ENCODE results near the gene DHRS1.
"Not testable (repeated sequence)": the region's sequence is repeated elsewhere in the genome, so short reads cannot be mapped to it uniquely, and the experiment has no call there.

The DHRS1 gene

GRCh38 chr14:24334431-24335291 lies 35.1 kb upstream of the DHRS1 start, which contains the start of gene ADCY4:
Gene ADCY4, minus strand, starts transcription at chr14:24335071. Its CDS starts 419 bp downstream, at chr14:24334652.
- peaks cover 93% of the 10 kb centered on the region for H3K27me3 ChIP-seq (ENCODE audit: insufficient read depth, low read length)
- no peaks in the 10 kb centered on the region for H3K9me3 ChIP-seq (ENCODE audit: low read length)
- no peaks in the 10 kb centered on the region for H3K36me3 ChIP-seq (ENCODE audit: insufficient read depth, low read length)
- H2AFZ ChIP-seq (ENCODE audit: low read depth, low read length): no peak within 1 kb of the TSS
- peaks cover 10% of the 10 kb centered on the region for H3K4me1 ChIP-seq (ENCODE audit: insufficient read depth, low read length)
- no peak within 1 kb of the TSS for H3K4me3 ChIP-seq (ENCODE audit: low read length)

DNA sequence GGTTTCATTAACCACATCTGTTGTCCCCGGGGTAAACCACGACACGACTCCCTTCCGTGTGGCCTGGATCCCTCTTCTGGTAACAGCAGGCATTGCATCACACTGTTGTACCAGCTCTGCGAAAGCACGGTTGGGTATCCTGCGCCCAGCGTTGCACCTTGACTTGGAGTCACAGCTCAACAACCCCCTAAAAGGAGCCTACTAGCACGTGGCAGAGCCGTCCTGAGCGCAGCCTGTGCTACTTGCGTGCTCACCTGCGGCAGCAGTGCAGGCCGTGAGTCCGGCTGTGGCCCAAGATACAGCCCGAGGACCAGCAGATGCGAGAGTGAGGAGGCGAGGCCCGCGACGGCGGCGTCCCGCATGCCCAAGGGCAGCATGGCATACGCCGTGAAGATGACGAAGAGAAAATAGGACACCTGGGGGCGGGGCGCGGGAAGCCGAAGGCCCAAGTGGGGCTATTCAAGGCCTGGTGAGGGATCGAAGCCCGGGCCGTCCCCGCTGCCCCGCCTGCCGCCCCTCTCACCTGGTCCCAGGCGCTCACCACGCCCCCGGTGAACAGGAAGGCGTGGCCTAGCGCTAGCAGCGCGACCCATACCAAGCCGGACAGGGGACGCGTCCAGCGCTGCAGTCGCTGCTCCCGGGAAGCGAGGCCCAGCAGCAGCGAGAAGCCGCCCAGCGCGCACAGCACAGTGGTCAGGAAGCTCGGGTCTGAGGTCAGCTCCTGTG lies 32.9 kb upstream of the DHRS1 start:
- no peak overlapping the region for H3K4me3 ChIP-seq (ENCODE audit: low read length)
- H3K4me1 ChIP-seq (ENCODE audit: insufficient read depth, low read length): peaks cover 6% of the 10 kb centered on the region
- no peaks in the 10 kb centered on the region for H3K36me3 ChIP-seq (ENCODE audit: insufficient read depth, low read length)
- no peaks in the 10 kb centered on the region for H3K9me3 ChIP-seq (ENCODE audit: low read length)
- peaks cover 78% of the 10 kb centered on the region for H3K27me3 ChIP-seq (ENCODE audit: insufficient read depth, low read length)
- H2AFZ ChIP-seq (ENCODE audit: low read depth, low read length): peak overlapping the region; percentile 7

DNA sequence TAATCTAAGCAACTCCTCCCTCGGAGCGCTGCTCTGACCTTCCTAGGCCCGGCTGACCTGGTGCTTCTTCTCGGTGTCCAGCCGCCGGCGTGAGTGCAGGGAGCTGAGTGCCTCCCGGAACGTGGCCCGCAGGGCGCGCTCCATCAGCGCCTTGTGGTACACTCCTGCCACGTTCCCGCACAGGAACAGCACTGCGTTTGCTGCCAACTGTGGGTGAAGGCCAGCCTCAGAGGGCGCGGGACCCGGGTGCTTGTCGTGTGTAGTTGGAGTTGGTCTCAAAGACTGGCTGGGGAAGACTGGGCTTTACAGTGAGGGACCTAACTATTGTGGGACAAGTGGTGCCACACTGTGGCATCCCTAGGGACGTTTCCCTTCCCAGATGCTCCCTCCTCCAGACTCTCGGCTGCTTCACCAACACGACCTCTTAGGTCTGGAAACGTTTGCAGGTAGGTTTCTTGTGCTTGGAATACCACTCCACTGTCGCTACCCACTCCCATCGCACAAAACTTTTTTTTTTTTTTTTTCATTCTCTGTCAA lies 32.2 kb upstream of the DHRS1 start:
- Histone ChIP-seq H3K27me3 (ENCODE audit: insufficient read depth, low read length) (peaks cover 72% of the 10 kb centered on the region), H3K36me3 (ENCODE audit: insufficient read depth, low read length) (no peaks in the 10 kb centered on the region), H3K4me3 (ENCODE audit: low read length) (no peak overlapping the region)

DNA sequence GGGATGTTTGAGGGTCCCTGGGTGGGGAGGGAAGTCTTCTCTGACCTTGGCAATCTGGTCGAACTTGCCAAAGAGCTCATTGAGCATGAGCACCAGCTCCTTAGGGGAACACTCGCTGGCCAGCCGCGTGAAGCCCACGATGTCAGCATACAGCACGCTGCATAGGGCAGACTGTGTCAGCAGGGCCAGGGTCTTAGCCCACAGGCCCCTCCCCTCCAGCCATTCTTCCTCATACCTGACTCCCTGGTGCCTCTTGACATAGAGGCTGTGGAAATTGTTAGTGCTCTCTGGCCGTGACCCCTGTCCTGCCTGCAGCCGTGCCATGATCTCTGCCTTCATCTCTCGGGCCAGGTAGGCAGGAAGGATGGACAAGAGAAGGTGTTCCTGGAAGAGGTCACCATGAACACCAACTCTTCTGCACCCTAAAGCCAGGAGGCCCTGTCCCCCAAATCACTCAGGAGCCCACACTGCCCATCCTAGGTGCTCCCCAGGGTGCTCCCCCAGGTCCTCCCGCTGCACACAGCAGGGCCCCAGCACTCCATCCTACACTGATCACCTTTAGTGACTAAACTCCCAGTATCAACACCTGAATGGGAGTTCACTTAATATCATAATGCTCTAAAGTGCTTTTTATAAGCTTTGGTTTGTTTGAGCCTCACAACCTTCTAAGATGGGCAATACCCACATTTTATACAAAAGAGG lies 31.5 kb upstream of the DHRS1 start:
- peaks cover 6% of the 10 kb centered on the region for H3K4me1 ChIP-seq (ENCODE audit: insufficient read depth, low read length)
- H3K36me3 ChIP-seq (ENCODE audit: insufficient read depth, low read length): no peaks in the 10 kb centered on the region
- no peaks in the 10 kb centered on the region for H3K9me3 ChIP-seq (ENCODE audit: low read length)
- H3K4me3 ChIP-seq (ENCODE audit: low read length): no peak overlapping the region
- no peak overlapping the region for H2AFZ ChIP-seq (ENCODE audit: low read depth, low read length)
- peaks cover 65% of the 10 kb centered on the region for H3K27me3 ChIP-seq (ENCODE audit: insufficient read depth, low read length)

More for the DNA sequence above, 32.2 kb upstream of the DHRS1 start:
- Histone ChIP-seq H2AFZ (ENCODE audit: low read depth, low read length) (no peak overlapping the region), H3K4me1 (ENCODE audit: insufficient read depth, low read length) (peaks cover 6% of the 10 kb centered on the region), H3K9me3 (ENCODE audit: low read length) (no peaks in the 10 kb centered on the region)

DNA sequence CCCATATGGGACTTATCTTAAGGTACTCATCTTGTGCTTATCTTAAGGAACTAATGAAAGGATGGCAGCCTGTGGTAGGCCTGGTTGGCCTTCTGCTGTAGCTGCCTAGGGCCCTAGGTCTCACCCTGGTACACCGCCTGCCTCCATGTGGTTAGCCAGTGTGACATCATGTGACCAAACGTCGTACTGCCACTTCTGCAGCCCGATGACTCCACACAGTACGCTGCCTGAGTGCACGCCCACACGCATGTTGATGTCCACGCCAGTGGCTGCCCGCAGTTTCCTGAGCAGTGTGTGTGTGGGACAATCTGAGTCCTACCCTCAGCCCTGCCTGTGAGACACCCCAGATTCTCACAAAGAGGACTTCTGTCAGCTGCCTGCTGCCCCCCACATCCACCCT lies 30.2 kb upstream of the DHRS1 start:
- H3K4me3 ChIP-seq (ENCODE audit: low read length): no peak overlapping the region
- peaks cover 4% of the 10 kb centered on the region for H3K4me1 ChIP-seq (ENCODE audit: insufficient read depth, low read length)
- peaks cover 51% of the 10 kb centered on the region for H3K27me3 ChIP-seq (ENCODE audit: insufficient read depth, low read length)
- no peaks in the 10 kb centered on the region for H3K36me3 ChIP-seq (ENCODE audit: insufficient read depth, low read length)
- H3K9me3 ChIP-seq (ENCODE audit: low read length): no peaks in the 10 kb centered on the region
- H2AFZ ChIP-seq (ENCODE audit: low read depth, low read length): no peak overlapping the region

DNA sequence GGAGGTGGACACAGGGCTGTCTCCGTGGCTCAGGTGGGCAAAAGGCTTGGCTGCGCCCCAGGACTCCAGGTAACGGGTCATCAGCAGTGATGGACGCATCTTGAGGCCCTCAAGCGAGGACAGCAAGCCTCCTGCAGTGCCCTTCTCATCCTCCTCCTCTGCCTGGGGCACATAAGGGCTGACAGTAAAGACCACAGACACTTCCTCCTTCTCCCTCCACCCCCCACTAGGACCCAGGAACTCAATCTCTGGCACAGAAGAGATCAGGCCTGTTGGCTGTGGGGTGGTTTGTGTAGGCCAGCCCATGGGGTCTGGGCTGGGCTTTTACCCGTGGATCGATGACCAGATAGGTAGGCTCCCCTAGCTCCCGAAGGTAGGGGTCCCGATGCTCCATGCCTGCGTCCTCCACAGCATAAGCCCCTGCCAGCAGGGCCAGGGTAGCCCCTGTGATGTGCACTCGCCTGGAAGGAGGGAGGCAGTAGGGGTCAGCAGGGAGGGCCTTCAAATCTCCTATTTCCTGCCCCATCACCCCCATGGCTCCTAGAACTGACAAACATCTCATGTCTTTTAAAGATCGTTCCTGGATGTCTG lies 29.6 kb upstream of the DHRS1 start:
- Histone ChIP-seq H2AFZ (ENCODE audit: low read depth, low read length) (no peak overlapping the region), H3K9me3 (ENCODE audit: low read length) (no peaks in the 10 kb centered on the region), H3K4me1 (ENCODE audit: insufficient read depth, low read length) (peaks cover 2% of the 10 kb centered on the region), H3K27me3 (ENCODE audit: insufficient read depth, low read length) (peaks cover 46% of the 10 kb centered on the region), H3K4me3 (ENCODE audit: low read length) (no peak overlapping the region), H3K36me3 (ENCODE audit: insufficient read depth, low read length) (no peaks in the 10 kb centered on the region)

GRCh38 chr14:24327914-24328313 lies 28.3 kb upstream of the DHRS1 start:
- not testable (repeated sequence) for H3K36me3 ChIP-seq (ENCODE audit: insufficient read depth, low read length); H3K4me3 ChIP-seq (ENCODE audit: low read length); H2AFZ ChIP-seq (ENCODE audit: low read depth, low read length); H3K9me3 ChIP-seq (ENCODE audit: low read length); H3K4me1 ChIP-seq (ENCODE audit: insufficient read depth, low read length)
- H3K27me3 ChIP-seq (ENCODE audit: insufficient read depth, low read length): peaks cover 37% of the 10 kb centered on the region

DNA sequence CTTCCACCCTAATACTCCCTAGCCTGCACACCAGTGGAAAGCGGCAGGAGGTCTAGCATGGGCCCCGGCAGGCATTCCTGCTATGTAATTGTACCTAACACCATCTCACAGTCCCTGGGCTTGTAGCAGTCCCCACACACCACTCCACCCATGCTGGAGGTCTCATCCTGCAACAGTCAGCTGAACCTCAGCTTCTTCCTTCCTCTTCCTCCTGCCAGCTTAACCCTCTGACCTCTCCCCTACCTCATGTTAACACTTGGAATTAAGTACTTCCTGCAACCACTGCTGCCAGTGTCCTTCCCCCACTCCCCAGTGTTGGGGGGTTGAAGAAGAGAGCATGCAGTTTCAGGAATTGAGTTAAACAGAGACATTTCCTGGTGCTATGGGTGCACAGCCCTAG lies 27.7 kb upstream of the DHRS1 start:
- H3K4me3 ChIP-seq (ENCODE audit: low read length): no peak overlapping the region
- no peaks in the 10 kb centered on the region for H3K36me3 ChIP-seq (ENCODE audit: insufficient read depth, low read length)
- H3K27me3 ChIP-seq (ENCODE audit: insufficient read depth, low read length): peaks cover 31% of the 10 kb centered on the region
- H2AFZ ChIP-seq (ENCODE audit: low read depth, low read length): no peak overlapping the region
- peaks cover under 1% of the 10 kb centered on the region for H3K4me1 ChIP-seq (ENCODE audit: insufficient read depth, low read length)
- no peaks in the 10 kb centered on the region for H3K9me3 ChIP-seq (ENCODE audit: low read length)

- Histone ChIP-seq H3K36me3 (ENCODE audit: insufficient read depth, low read length) (no peaks in the 10 kb centered on the region), H3K4me3 (ENCODE audit: low read length) (no peak overlapping the region), H3K9me3 (ENCODE audit: low read length) (no peaks in the 10 kb centered on the region), H2AFZ (ENCODE audit: low read depth, low read length) (no peak overlapping the region), H3K4me1 (ENCODE audit: insufficient read depth, low read length) (no peaks in the 10 kb centered on the region), H3K27me3 (ENCODE audit: insufficient read depth, low read length) (peaks cover 19% of the 10 kb centered on the region)
These were observed 26.4 kb upstream of the DHRS1 start for GRCh38 chr14:24325963-24326362.

- Histone ChIP-seq H3K4me1 (ENCODE audit: insufficient read depth, low read length) (no peaks in the 10 kb centered on the region), H3K27me3 (ENCODE audit: insufficient read depth, low read length) (peaks cover 15% of the 10 kb centered on the region), H2AFZ (ENCODE audit: low read depth, low read length) (no peak overlapping the region)
These were observed 25.5 kb upstream of the DHRS1 start for GRCh38 chr14:24325041-24325530.

DNA sequence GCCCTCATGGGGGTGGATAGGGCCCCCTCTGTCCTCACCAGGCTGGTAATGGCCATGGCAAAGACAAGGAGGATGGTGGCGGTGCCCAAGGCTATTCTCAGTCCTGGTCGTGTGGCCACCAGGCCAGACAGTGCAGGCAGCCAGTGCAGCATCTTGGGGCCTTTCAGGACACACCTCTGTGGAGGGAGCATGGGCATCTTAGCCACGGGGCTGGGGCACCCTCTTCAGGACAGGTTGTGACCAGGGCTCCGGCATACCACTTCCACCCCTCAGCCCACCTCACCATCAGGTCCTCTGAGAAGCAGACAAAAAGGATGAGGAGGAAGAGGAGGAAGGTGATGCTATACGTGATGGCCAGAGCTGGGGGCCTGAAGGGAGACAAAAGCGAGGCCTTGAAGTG lies 24.4 kb upstream of the DHRS1 start:
- Histone ChIP-seq H2AFZ (ENCODE audit: low read depth, low read length) (no peak overlapping the region), H3K4me3 (ENCODE audit: low read length) (no peak overlapping the region), H3K27me3 (ENCODE audit: insufficient read depth, low read length) (peaks cover 13% of the 10 kb centered on the region), H3K4me1 (ENCODE audit: insufficient read depth, low read length) (no peaks in the 10 kb centered on the region), H3K9me3 (ENCODE audit: low read length) (no peaks in the 10 kb centered on the region), H3K36me3 (ENCODE audit: insufficient read depth, low read length) (no peaks in the 10 kb centered on the region)

More at GRCh38 chr14:24325041-24325530, 25.5 kb upstream of the DHRS1 start:
- H3K9me3 ChIP-seq (ENCODE audit: low read length): no peaks in the 10 kb centered on the region
- H3K36me3 ChIP-seq (ENCODE audit: insufficient read depth, low read length): no peaks in the 10 kb centered on the region
- H3K4me3 ChIP-seq (ENCODE audit: low read length): no peak overlapping the region

- H3K27me3 ChIP-seq (ENCODE audit: insufficient read depth, low read length): peaks cover 9% of the 10 kb centered on the region
- no peaks in the 10 kb centered on the region for H3K4me1 ChIP-seq (ENCODE audit: insufficient read depth, low read length)
These were observed 23.8 kb upstream of the DHRS1 start for GRCh38 chr14:24323341-24323740.

More at GRCh38 chr14:24323341-24323740, 23.8 kb upstream of the DHRS1 start:
- H2AFZ ChIP-seq (ENCODE audit: low read depth, low read length): no peak overlapping the region
- H3K4me3 ChIP-seq (ENCODE audit: low read length): no peak overlapping the region
- no peaks in the 10 kb centered on the region for H3K36me3 ChIP-seq (ENCODE audit: insufficient read depth, low read length)
- no peaks in the 10 kb centered on the region for H3K9me3 ChIP-seq (ENCODE audit: low read length)

Data from neuron (in vitro differentiated cells).